HCT116 (cell line): Measurements from ENCODE around the gene SERP1. TPM values are rescaled to one million over a fixed set of nuclear protein-coding genes. Genes with fewer than 3 reads are reported as not detected.

Experiments used
- ATAC-seq: fragments of 200-7000 bp; cut with Tn5 transposase; 2 replicates; pipeline ENCODE4 v1.9.1; 2020; ENCODE audit warnings: mild to moderate bottlenecking, moderate library complexity
- BruUV-seq: library from RNA; stranded (reverse); fragments of 400-500 nt; replicated peaks from 2 replicates; lab custom pipeline; 2021; lab: Mats Ljungman, UMichigan
- CTCF ChIA-PET: fragments of 300-600 bp; sonication (Branson Sonifier 250); formaldehyde crosslinking; loops from one replicate; lab custom pipeline; 2021; ENCODE audit warnings: antibody characterized with exemption; lab: Charles Lee
- POLR2A ChIA-PET: fragments of 300-600, 350-600 bp; sonication (Branson Sonifier 250); formaldehyde crosslinking; loops from one replicate; lab custom pipeline; 2021; ENCODE audit warnings: antibody characterized with exemption; lab: Charles Lee
- RAD21 ChIA-PET, 2 experiments: fragments of 300-600 bp; sonication (Branson Sonifier 250); formaldehyde crosslinking; loops; one replicate each; lab custom pipeline; 2023; ENCODE audit warnings: low total read pairs in 2 of 2; ENCODE audit not compliant: uncharacterized antibody in 2 of 2, unreplicated experiment in 2 of 2, low non-redundant PET in 1 of 2; lab: Charles Lee
- DNase-seq: peaks from one replicate; pipeline ENCODE4 v3.0.0-alpha.2; 2010; ENCODE audit warnings: low read depth, low spot score
- H2AFZ ChIP-seq: fragments of 200-600 bp; shearing (Covaris generic), sonication (generic); 2 replicates; pipeline ENCODE4 v1.6.1; 2017; ENCODE audit warnings: low read depth, mixed run types, mixed read lengths, antibody characterized with exemption, low read length; ENCODE audit not compliant: poor library complexity, severe bottlenecking
- H3K27ac ChIP-seq: 2 replicates; pipeline ENCODE4 v1.5.1; 2012; ENCODE audit warnings: low read depth, low read length
- H3K27me3 ChIP-seq: fragments of 200-600 bp; sonication (generic); 2 replicates; pipeline ENCODE4 v1.6.1; 2016; ENCODE audit warnings: mixed run types, low read length, mixed read lengths; ENCODE audit not compliant: insufficient read depth
- H3K36me3 ChIP-seq, 2 experiments: fragments of 200-500 bp in 1 of 2; fragments of 200-600 bp in 1 of 2; sonication (Bioruptor generic) in 1 of 2; sonication (generic) in 1 of 2; 2 replicates each; pipeline versions ENCODE4 v1.5.1 to v1.6.1; 2014 to 2016; ENCODE audit warnings: low read length in 2 of 2, inconsistent platforms in 1 of 2, mixed read lengths in 1 of 2, mixed run types in 1 of 2; ENCODE audit not compliant: insufficient read depth in 2 of 2, control insufficient read depth in 1 of 2
- H3K4me1 ChIP-seq, 2 experiments: fragments of 200-600 bp in 1 of 2; sonication (generic) in 1 of 2; 2 replicates each; pipeline versions ENCODE4 v1.5.1 to v1.6.1; 2012 to 2017; ENCODE audit warnings: low read length in 2 of 2, inconsistent platforms in 1 of 2, mild to moderate bottlenecking in 1 of 2, mixed read lengths in 1 of 2, mixed run types in 1 of 2, moderate library complexity in 1 of 2; ENCODE audit not compliant: insufficient read depth in 2 of 2, control insufficient read depth in 1 of 2
- H3K4me2 ChIP-seq: fragments of 200-600 bp; sonication (generic); 2 replicates; pipeline ENCODE4 v1.6.1; 2017; ENCODE audit warnings: mixed run types, low read length, mixed read lengths
- H3K4me3 ChIP-seq, 2 experiments: fragments of 200-600 bp in 1 of 2; sonication (generic) in 1 of 2; replicated peaks in 1 of 2; 2 replicates each; pipeline ENCODE4 v1.5.1; 2011 to 2016; ENCODE audit warnings: low read length in 2 of 2, control low read depth in 1 of 2, low read depth in 1 of 2, mild to moderate bottlenecking in 1 of 2, mixed read lengths in 1 of 2, mixed run types in 1 of 2
- H3K79me2 ChIP-seq: fragments of 200-600 bp; sonication (generic); 2 replicates; pipeline ENCODE4 v1.6.1; 2017; ENCODE audit warnings: mild to moderate bottlenecking, mixed run types, low read length, moderate library complexity, mixed read lengths; ENCODE audit not compliant: insufficient read depth
- H3K9ac ChIP-seq: fragments of 200-600 bp; sonication (generic); 2 replicates; pipeline ENCODE4 v1.6.1; 2016; ENCODE audit warnings: low read length, mixed read lengths
- H3K9me2 ChIP-seq: fragments of 200-600 bp; sonication (generic), shearing (Covaris generic); 2 replicates; pipeline ENCODE4 v1.6.1; 2017; ENCODE audit warnings: mixed run types, mild to moderate bottlenecking, moderate library complexity; ENCODE audit not compliant: insufficient read depth
- H3K9me3 ChIP-seq, 2 experiments: fragments of 200-500 bp in 1 of 2; fragments of 200-600 bp in 1 of 2; sonication (Bioruptor generic) in 1 of 2; sonication (generic) in 1 of 2; 2 replicates each; pipeline ENCODE4 v1.6.1; 2014 to 2017; ENCODE audit warnings: low read length in 2 of 2, mixed read lengths in 2 of 2, inconsistent platforms in 1 of 2, low read depth in 1 of 2, mild to moderate bottlenecking in 1 of 2, mixed run types in 1 of 2, moderate library complexity in 1 of 2; ENCODE audit not compliant: control insufficient read depth in 1 of 2, insufficient read depth in 1 of 2
- H4K20me1 ChIP-seq: fragments of 200-600 bp; sonication (generic), shearing (Covaris generic); 2 replicates; pipeline ENCODE4 v1.6.1; 2017; ENCODE audit warnings: mixed run types, mild to moderate bottlenecking, moderate library complexity; ENCODE audit not compliant: insufficient read depth
- ATF3 ChIP-seq: IDR thresholded peaks from 2 replicates; pipeline ENCODE4 v1.6.1; 2012
- CEBPB ChIP-seq: IDR thresholded peaks from 2 replicates; pipeline ENCODE4 v1.6.1; 2012; ENCODE audit warnings: low read depth
- EGR1 ChIP-seq: IDR thresholded peaks from 2 replicates; pipeline ENCODE4 v1.6.1; 2012; ENCODE audit warnings: low read depth
- EZH2 ChIP-seq: fragments of 200-600 bp; sonication (generic); IDR thresholded peaks from 2 replicates; pipeline ENCODE4 v1.6.1; 2017; ENCODE audit warnings: antibody characterized with exemption, mixed run types
- FOSL1 ChIP-seq: IDR thresholded peaks from 2 replicates; pipeline ENCODE4 v1.6.1; 2012; ENCODE audit warnings: low read depth
- JUND ChIP-seq: IDR thresholded peaks from 2 replicates; pipeline ENCODE4 v1.6.1; 2012
- POLR2A ChIP-seq: IDR thresholded peaks from 2 replicates; pipeline ENCODE4 v1.7.0; 2011; ENCODE audit warnings: borderline replicate concordance; ENCODE audit not compliant: insufficient read depth, insufficient read length; ENCODE audit errors: extremely low read depth
- RAD21 ChIP-seq: IDR thresholded peaks from 2 replicates; pipeline ENCODE4 v1.6.1; 2012; ENCODE audit warnings: low read depth, mild to moderate bottlenecking
- SP1 ChIP-seq: IDR thresholded peaks from 2 replicates; pipeline ENCODE4 v1.6.1; 2012; ENCODE audit warnings: low read depth
- SRF ChIP-seq: IDR thresholded peaks from 2 replicates; pipeline ENCODE4 v1.6.1; 2012; ENCODE audit warnings: low read depth
- TCF7L2 ChIP-seq: IDR thresholded peaks from 2 replicates; pipeline ENCODE4 v1.7.0; 2011; ENCODE audit warnings: borderline replicate concordance, inconsistent platforms; ENCODE audit not compliant: insufficient read depth, insufficient read length; ENCODE audit errors: extremely low read depth
- YY1 ChIP-seq: IDR thresholded peaks from 2 replicates; pipeline ENCODE4 v1.6.1; 2011; ENCODE audit warnings: low read length, low read depth, moderate library complexity, mild to moderate bottlenecking; ENCODE audit not compliant: insufficient replicate concordance; ENCODE audit errors: extremely low read depth
- intact Hi-C: fragments of 100-400 bp; cut with micrococcal nuclease; formaldehyde crosslinking; loops from 2 replicates; pipeline ENCODE4 v1.10.0; 2022
- total RNA-seq: library from RNA; stranded (reverse); gene quantifications from one replicate; pipeline ENCODE4 v1.2.1, GENCODE V29; 2021; ENCODE audit not compliant: unreplicated experiment
- TF ChIP-seq, protein P1 (sequence below): IDR thresholded peaks from 2 replicates; pipeline ENCODE4 v1.6.1; 2012; ENCODE audit warnings: low read depth
- TF ChIP-seq, protein P2 (sequence below): IDR thresholded peaks from 2 replicates; pipeline ENCODE4 v1.6.1; 2012

The SERP1 gene
- total RNA-seq, 1 experiment from 2014 or later, result 69.1 TPM

DNA sequence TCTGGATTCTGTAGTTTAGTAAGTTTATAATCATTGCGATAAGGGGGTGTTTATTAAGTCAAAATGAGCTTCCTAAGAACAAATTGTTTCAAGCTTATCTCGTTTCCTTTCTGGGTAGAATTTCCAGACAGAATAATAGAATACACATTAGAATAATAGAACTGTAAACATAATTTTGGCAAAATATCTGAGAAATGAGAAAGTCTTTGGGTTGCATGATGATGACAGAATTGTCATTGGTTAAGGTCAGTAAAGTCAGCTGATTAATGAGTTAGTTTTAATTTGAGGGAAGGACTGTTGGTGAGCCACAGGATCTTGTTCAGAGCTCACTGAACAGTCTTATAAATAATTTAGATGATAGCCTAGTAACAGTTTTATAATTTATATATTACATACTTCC, 10.5 kb upstream of the SERP1 start:
- ATAC-seq, result no peak
- Histone ChIP-seq H3K27me3 (no peaks in the 10 kb centered on the region), H3K9me2 (no peaks in the 10 kb centered on the region), H3K36me3 (peaks cover 33% of the 10 kb centered on the region in 2 experiments), H3K4me3 (no peak overlapping the region), H3K9ac (no peak overlapping the region), H3K79me2 (peaks cover 92% of the 10 kb centered on the region), H3K27ac (no peak overlapping the region), H3K9me3 (no peaks in the 10 kb centered on the region), H3K4me1 (0 out of 4 replicates have a peak, but pooled peaks cover 0 to 4% of the 10 kb centered on the region in 2 experiments), H2AFZ (no peak overlapping the region)
- BruUV-seq, result no TSS peak
- no peak for DNase-seq
- CTCF ChIA-PET, result no interaction called here
- intact Hi-C loops, result no loop called here
- POLR2A ChIA-PET, result interaction anchor here (0.5 kb wide), 1 partner anchor 9 kb away, joined by 3 read pairs; no protein-coding TSS in a partner anchor
- RAD21 ChIA-PET, result no interaction called here
- TF ChIP-seq EGR1, result no peak
- TF ChIP-seq RAD21, result no peak
- TF ChIP-seq, protein P1, sequence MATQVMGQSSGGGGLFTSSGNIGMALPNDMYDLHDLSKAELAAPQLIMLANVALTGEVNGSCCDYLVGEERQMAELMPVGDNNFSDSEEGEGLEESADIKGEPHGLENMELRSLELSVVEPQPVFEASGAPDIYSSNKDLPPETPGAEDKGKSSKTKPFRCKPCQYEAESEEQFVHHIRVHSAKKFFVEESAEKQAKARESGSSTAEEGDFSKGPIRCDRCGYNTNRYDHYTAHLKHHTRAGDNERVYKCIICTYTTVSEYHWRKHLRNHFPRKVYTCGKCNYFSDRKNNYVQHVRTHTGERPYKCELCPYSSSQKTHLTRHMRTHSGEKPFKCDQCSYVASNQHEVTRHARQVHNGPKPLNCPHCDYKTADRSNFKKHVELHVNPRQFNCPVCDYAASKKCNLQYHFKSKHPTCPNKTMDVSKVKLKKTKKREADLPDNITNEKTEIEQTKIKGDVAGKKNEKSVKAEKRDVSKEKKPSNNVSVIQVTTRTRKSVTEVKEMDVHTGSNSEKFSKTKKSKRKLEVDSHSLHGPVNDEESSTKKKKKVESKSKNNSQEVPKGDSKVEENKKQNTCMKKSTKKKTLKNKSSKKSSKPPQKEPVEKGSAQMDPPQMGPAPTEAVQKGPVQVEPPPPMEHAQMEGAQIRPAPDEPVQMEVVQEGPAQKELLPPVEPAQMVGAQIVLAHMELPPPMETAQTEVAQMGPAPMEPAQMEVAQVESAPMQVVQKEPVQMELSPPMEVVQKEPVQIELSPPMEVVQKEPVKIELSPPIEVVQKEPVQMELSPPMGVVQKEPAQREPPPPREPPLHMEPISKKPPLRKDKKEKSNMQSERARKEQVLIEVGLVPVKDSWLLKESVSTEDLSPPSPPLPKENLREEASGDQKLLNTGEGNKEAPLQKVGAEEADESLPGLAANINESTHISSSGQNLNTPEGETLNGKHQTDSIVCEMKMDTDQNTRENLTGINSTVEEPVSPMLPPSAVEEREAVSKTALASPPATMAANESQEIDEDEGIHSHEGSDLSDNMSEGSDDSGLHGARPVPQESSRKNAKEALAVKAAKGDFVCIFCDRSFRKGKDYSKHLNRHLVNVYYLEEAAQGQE, result no peak
- TF ChIP-seq FOSL1, result no peak
- no peak for TF ChIP-seq YY1
- TF ChIP-seq EZH2, result no peak
- TF ChIP-seq ATF3, result no peak
- no peak for TF ChIP-seq CEBPB
- TF ChIP-seq POLR2A, result no peak
- TF ChIP-seq JUND, result no peak
- no peak for TF ChIP-seq SRF
- TF ChIP-seq, protein P2, sequence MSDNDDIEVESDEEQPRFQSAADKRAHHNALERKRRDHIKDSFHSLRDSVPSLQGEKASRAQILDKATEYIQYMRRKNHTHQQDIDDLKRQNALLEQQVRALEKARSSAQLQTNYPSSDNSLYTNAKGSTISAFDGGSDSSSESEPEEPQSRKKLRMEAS, result no peak
- no peak for TF ChIP-seq SP1
- no peak for TF ChIP-seq TCF7L2
- TF ChIP-seq, all 23 proteins: peak for 0
- H4K20me1 ChIP-seq, result no peaks in the 10 kb centered on the region
- no peak overlapping the region for H3K4me2 ChIP-seq
